ENCODE measurements around the gene PKNOX2.

PKNOX2 gene

GRCh38 chr11:125314276-125315078, 149.9 kb downstream of the PKNOX2 start:
- no peak for DNase-seq (ENCODE audit: low read depth)

GRCh38 chr11:125315079-125315740, 150.7 kb downstream of the PKNOX2 start:
- no peak for DNase-seq (ENCODE audit: low read depth)

GRCh38 chr11:125317416-125317815, 152.9 kb downstream of the PKNOX2 start:
- DNase-seq (ENCODE audit: low read depth) = no peak

GRCh38 chr11:125319649-125320048, 155.1 kb downstream of the PKNOX2 start:
- DNase-seq (ENCODE audit: low read depth) = no peak

- DNase-seq (ENCODE audit: low read depth) = no peak
Measured at GRCh38 chr11:125320347-125321076, 156.0 kb downstream of the PKNOX2 start.

GRCh38 chr11:125322289-125322688, 157.7 kb downstream of the PKNOX2 start:
- no peak for DNase-seq (ENCODE audit: low read depth)

- no peak for DNase-seq (ENCODE audit: low read depth)
Measured at GRCh38 chr11:125325196-125325595, 160.6 kb downstream of the PKNOX2 start.

- no peak for DNase-seq (ENCODE audit: low read depth)
Measured at GRCh38 chr11:125326126-125326525, 161.6 kb downstream of the PKNOX2 start.

- no peak for DNase-seq (ENCODE audit: low read depth)
Measured at GRCh38 chr11:125327518-125328224, 163.1 kb downstream of the PKNOX2 start.

- no peak for DNase-seq (ENCODE audit: low read depth)
Measured at GRCh38 chr11:125328225-125328580, 163.7 kb downstream of the PKNOX2 start.

- no peak for DNase-seq (ENCODE audit: low read depth)
Measured at GRCh38 chr11:125329786-125330185, 165.2 kb downstream of the PKNOX2 start.

- DNase-seq (ENCODE audit: low read depth) = no peak
Measured at GRCh38 chr11:125330462-125331325, 166.1 kb downstream of the PKNOX2 start.

- no peak for DNase-seq (ENCODE audit: low read depth)
Measured at GRCh38 chr11:125331357-125332035, 166.9 kb downstream of the PKNOX2 start.

GRCh38 chr11:125332821-125333220, 168.3 kb downstream of the PKNOX2 start:
- no peak for DNase-seq (ENCODE audit: low read depth)

GRCh38 chr11:125333354-125334073, 169.0 kb downstream of the PKNOX2 start:
- DNase-seq (ENCODE audit: low read depth) = no peak

- DNase-seq (ENCODE audit: low read depth) = no peak
Measured at GRCh38 chr11:125335106-125335505, 170.6 kb downstream of the PKNOX2 start.

- no peak for DNase-seq (ENCODE audit: low read depth)
Measured at GRCh38 chr11:125337836-125338834, 173.6 kb downstream of the PKNOX2 start.

Data from T follicular helper cell (primary cell).